Measurements from ENCODE around the gene SCO2.
"Not testable (repeated sequence)": the region's sequence is repeated elsewhere in the genome, so short reads cannot be mapped to it uniquely, and the experiment has no call there.

Gene SCO2

GRCh38 chr22:50530877-50531545, 5.6 kb upstream of the SCO2 start:
- DNase-seq: peak; percentile 84

GRCh38 chr22:50530580-50530876, 5.1 kb upstream of the SCO2 start:
- no peak for DNase-seq

GRCh38 chr22:50529897-50530579, 4.6 kb upstream of the SCO2 start, which contains the start of gene TYMP:
Gene TYMP, minus strand, starts transcription at chr22:50530012. Its CDS starts 303 bp downstream, at chr22:50529709.
- DNase-seq: peak; percentile 76

- peak; percentile 15 for DNase-seq
These were observed 4.1 kb upstream of the SCO2 start for GRCh38 chr22:50529416-50529896.

GRCh38 chr22:50528682-50529415, 3.5 kb upstream of the SCO2 start:
- peak; percentile 13 for DNase-seq

GRCh38 chr22:50527921-50528681, 2.7 kb upstream of the SCO2 start:
- DNase-seq: no peak

GRCh38 chr22:50526834-50527801, 1.7 kb upstream of the SCO2 start:
- no peak for DNase-seq

GRCh38 chr22:50526108-50526833, 873 bp upstream of the SCO2 start:
- peak; percentile 88 for DNase-seq

- no peak for DNase-seq
These were observed 385 bp upstream of the SCO2 start for GRCh38 chr22:50525858-50526107.

GRCh38 chr22:50524676-50525103, 708 bp downstream of the SCO2 start:
- DNase-seq: no peak

GRCh38 chr22:50523806-50524675, 1.4 kb downstream of the SCO2 start:
- DNase-seq: no peak

GRCh38 chr22:50523458-50523805, 2.0 kb downstream of the SCO2 start:
- no peak for DNase-seq

- no peak for DNase-seq
These were observed 2.5 kb downstream of the SCO2 start for GRCh38 chr22:50522806-50523438.

GRCh38 chr22:50522208-50522805, 3.1 kb downstream of the SCO2 start:
- DNase-seq: no peak

- DNase-seq: no peak
These were observed 3.7 kb downstream of the SCO2 start for GRCh38 chr22:50521710-50522109.

GRCh38 chr22:50520826-50521453, 4.5 kb downstream of the SCO2 start:
- no peak for DNase-seq

GRCh38 chr22:50520184-50520583, 5.2 kb downstream of the SCO2 start:
- not testable (repeated sequence) for DNase-seq

- no peak for DNase-seq
These were observed 6.2 kb downstream of the SCO2 start for GRCh38 chr22:50519151-50519550.

- DNase-seq: no peak
These were observed 6.8 kb downstream of the SCO2 start for GRCh38 chr22:50518606-50519005.

All from stimulated activated CD4-positive, alpha-beta T cell treated with anti-CD3 and anti-CD28 coated beads, Interleukin-4, amount 100 ng/mL, for 1 hour (primary cell).